ENCODE results near the gene GLS.

GLS gene

GRCh38 chr2:190997526-190998113 lies 117.0 kb downstream of the GLS start:
- TF ChIP-seq, protein P1, sequence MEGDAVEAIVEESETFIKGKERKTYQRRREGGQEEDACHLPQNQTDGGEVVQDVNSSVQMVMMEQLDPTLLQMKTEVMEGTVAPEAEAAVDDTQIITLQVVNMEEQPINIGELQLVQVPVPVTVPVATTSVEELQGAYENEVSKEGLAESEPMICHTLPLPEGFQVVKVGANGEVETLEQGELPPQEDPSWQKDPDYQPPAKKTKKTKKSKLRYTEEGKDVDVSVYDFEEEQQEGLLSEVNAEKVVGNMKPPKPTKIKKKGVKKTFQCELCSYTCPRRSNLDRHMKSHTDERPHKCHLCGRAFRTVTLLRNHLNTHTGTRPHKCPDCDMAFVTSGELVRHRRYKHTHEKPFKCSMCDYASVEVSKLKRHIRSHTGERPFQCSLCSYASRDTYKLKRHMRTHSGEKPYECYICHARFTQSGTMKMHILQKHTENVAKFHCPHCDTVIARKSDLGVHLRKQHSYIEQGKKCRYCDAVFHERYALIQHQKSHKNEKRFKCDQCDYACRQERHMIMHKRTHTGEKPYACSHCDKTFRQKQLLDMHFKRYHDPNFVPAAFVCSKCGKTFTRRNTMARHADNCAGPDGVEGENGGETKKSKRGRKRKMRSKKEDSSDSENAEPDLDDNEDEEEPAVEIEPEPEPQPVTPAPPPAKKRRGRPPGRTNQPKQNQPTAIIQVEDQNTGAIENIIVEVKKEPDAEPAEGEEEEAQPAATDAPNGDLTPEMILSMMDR (IDR thresholded peaks at IDR 0.05; ENCODE audit: borderline replicate concordance, insufficient read depth, low read depth, low read length): no peak
- H3K4me3 ChIP-seq (ENCODE audit: low read depth, low read length): no peak overlapping the region

- TF ChIP-seq, protein P1 (IDR thresholded peaks at IDR 0.05; ENCODE audit: borderline replicate concordance, insufficient read depth, low read depth, low read length): no peak
- H3K4me3 ChIP-seq (ENCODE audit: low read depth, low read length): no peak overlapping the region
Observed at GRCh38 chr2:190999058-190999457, 118.4 kb downstream of the GLS start.

DNA sequence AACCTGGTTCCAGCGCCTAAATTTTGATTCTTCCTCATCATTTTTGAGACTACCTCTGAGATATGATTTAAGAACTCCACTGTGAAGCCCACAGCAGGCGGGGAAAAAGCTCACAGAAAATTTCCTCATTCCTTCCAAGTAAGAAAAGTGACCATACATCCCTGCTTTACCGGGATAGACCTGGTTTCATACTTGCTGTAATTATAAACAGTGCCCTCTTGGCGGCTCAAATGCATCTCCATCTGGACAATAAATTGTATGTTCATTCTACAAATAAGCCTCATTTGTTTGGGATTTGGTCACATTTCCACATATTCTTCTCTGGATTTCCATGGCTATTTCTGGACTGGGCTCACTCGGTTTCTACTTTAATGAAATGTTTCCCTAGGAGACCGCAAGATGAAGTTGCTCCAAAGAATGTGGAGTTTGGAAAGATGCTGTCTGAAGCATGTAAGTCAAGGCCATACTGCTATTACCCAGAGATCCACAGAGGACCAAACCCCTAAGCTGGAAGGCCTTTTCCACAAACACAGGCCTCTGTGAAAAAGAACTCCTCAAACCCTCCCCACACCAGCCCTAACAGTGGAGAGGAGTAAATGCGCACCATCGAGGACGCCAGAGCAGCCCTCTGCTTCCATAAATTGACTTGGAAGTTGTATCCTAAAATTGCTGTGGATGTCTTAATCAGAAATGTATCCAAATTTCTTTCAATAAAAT lies 119.5 kb downstream of the GLS start:
- TF ChIP-seq, protein P1 (IDR thresholded peaks at IDR 0.05; ENCODE audit: borderline replicate concordance, insufficient read depth, low read depth, low read length): no peak

GRCh38 chr2:191001032-191001431 lies 120.4 kb downstream of the GLS start:
- no peak overlapping the region for H3K4me3 ChIP-seq (ENCODE audit: low read depth, low read length)
- TF ChIP-seq, protein P1 (IDR thresholded peaks at IDR 0.05; ENCODE audit: borderline replicate concordance, insufficient read depth, low read depth, low read length): no peak

More for the DNA sequence above, 119.5 kb downstream of the GLS start:
- no peak overlapping the region for H3K4me3 ChIP-seq (ENCODE audit: low read depth, low read length)

DNA sequence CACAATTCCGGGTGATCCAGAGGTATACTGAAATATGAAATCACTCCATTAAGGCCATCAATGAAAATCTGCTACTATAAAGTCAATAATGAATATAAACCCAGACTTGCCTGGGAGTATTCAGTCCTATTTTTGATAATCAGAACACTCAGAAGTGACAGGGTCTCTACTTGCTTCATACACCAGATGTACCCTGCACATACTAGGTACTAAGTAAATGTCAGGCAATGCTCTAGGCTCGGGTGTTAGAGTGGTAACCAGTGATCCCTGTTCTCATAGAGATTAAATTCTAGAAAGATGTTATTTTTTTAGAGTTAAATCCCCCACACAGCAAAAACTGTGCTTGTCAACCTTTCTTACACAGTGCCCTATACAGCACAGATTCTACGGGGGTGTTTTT lies 121.0 kb downstream of the GLS start:
- TF ChIP-seq, protein P1 (IDR thresholded peaks at IDR 0.05; ENCODE audit: borderline replicate concordance, insufficient read depth, low read depth, low read length): no peak
- no peak overlapping the region for H3K4me3 ChIP-seq (ENCODE audit: low read depth, low read length)

DNA sequence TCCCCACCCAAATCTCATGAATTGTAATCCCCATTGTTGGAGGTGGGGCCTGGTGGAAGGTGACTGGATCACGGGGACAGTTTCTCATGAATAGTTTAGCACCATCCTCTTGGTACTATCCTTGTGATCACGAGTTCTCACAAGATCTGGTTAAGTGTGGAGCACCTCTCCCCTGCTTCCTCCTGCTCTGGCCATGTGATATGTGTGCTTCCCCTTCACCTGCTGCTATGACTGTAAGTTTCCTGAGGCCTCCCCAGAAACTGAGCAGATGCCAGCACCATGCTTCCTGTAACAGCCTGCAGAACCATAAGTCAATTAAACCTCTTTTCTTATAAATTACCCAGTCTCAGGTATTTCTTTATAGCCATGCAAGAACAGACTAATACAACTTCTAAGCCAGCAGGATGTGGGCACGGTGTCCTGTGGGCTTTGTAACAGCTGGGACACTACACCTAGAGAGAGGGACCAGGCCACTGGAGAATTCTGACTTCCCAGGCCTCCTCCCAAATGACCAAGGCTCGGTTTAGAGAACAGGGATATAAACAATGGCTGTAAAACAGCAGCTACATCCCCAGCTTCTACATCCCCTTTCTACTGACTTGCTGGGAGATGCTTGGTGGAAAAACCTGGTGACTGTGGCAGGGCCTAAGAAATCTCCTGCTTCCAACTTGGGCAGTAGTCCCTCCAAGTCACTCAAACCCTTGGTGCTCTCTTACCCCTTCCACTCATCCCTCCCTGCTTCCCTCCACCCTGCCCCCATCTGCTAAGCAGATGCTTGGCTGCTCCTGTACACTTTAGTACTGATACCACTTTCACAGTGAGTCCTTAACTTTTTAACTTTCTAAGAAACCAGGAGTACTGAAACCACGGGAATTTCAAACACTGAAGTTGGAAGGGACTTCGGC lies 123.0 kb downstream of the GLS start:
- TF ChIP-seq, protein P1 (IDR thresholded peaks at IDR 0.05; ENCODE audit: borderline replicate concordance, insufficient read depth, low read depth, low read length): no peak

More for the DNA sequence above, 123.0 kb downstream of the GLS start:
- no peak overlapping the region for H3K4me3 ChIP-seq (ENCODE audit: low read depth, low read length)
